GM18907 (cell line): ENCODE results near the gene FOLR1.
"Not testable (repeated sequence)": the region's sequence is repeated elsewhere in the genome, so short reads cannot be mapped to it uniquely, and the experiment has no call there.

ENCODE experiments used
- ATAC-seq: cut with Tn5 transposase; IDR thresholded peaks from one replicate; pipeline ENCODE4 v1.9.1; 2021; ENCODE audit warnings: mild to moderate bottlenecking, moderate library complexity; ENCODE audit not compliant: unreplicated experiment

The FOLR1 gene

DNA sequence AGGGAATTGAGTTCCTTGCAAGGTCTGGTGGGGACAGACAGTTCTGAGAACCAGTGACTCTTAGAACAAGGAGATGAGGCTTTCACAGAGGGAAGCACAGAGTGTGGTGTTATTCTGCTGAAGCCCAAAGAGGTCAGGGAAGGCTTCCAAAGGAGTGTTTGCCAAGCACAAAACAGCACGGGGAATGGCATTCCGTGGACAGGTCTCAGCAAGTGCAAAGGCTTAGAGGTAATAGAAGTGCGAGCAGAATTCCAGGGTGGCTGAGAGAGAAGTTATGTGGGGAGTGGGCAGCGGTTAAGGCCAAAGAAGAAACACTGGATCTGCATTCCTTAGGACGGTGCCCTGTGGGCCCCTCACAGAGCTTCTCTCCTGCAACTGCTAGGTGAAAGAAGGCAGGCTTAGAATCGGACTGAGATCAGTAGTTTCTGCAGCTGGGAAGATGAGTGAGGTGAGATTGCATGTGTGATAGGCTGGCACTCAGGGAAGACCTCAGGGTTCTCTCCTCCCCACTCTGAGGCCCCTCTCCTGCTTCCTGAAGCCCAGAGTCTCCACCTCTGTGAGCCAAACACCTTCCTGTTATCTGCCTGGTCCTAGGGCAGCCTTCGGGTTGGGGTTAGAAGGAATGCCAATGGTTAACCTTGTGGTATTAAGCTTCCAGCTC, 10.9 kb upstream of the FOLR1 start:
- ATAC-seq = not testable (repeated sequence)

DNA sequence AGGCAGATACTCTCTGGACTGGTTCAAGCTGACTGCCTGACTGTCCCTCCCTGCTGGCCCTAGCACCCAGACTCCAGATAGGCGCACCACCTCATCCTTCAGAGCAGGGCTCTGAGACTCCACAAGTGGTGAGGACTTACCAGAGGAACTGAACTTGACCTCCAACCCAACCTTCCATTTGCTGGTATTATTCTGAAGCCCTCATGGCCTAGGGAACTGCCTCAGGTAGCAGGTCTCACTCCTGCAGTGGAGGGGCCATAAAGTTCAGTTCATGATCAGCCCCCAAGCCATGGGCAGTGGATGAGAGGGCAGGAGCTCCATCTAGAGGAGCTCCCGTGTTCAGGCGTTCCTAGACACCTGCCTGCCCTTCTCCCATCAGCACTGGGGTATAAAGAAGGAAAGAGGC, 10.4 kb upstream of the FOLR1 start:
- ATAC-seq = not testable (repeated sequence)

DNA sequence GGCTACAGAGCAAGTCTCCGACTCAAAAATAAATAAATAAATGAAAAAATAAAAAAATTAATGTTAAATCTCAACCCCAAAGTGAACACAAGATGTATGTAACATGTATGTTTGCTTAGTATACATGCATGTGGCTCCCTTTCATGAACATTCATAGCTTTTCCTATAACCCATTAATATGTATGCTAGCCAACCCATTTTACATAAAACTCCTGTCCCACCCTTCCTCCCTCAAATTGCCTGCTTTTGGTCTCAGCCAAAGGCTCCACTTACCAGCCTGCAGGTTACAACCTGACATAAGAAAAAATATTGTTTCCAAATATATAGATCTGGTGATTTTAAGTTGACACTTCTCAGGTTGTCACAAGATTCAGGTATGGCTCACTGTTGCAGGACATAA, 3.7 kb upstream of the FOLR1 start:
- ATAC-seq = no peak

DNA sequence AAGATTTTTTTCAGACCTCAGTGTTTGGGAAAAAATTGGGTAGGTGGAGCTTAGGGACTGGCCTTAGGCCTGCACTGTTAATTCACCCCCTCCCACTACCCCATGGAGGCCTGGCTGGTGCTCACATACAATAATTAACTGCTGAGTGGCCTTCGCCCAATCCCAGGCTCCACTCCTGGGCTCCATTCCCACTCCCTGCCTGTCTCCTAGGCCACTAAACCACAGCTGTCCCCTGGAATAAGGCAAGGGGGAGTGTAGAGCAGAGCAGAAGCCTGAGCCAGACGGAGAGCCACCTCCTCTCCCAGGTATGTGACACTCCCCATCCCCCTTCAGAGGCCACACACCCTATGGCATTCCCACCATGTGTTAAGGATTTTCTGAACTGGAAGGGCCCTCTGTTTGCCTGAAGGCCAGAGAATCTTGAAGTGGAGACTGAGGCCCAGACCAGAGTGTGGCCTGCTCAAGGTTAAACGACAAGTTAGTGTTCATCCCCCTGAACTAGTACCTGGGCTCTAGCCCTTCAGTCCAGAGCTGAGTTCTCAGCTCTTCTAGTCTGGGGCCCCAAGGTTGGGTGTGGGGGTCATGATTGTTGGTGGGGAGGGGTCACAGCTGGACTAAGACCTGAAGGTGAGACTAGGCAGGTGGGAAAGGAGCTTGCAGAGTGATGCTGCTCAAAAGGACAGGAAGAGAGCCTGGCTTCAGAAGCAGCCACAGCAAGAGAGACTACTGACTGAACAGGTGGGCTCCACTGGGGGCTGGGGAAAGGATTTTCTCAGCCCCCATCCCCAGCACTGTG, 2.3 kb upstream of the FOLR1 start:
- no peak for ATAC-seq

DNA sequence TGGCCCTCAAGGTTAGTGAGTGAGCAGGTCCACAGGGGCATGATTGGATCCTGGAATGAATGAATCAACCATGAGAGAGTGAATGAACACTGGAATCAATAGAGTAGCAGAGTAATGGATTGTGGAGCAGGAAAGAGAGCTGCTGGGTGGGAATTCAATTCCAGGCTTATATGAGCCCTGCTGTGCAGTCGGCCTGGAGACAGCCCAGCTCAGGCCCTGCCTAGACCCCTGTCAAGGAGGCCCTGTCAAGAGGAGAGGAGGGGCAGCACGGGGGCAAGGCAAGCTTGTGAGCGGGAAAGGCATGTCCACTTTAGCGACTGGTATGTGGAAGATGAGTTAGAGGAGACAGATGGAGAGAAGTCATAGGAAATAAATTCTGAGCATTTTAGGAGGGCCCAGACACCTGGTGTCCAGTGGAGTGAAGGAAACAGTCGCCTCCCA, 1.3 kb upstream of the FOLR1 start:
- ATAC-seq = no peak

DNA sequence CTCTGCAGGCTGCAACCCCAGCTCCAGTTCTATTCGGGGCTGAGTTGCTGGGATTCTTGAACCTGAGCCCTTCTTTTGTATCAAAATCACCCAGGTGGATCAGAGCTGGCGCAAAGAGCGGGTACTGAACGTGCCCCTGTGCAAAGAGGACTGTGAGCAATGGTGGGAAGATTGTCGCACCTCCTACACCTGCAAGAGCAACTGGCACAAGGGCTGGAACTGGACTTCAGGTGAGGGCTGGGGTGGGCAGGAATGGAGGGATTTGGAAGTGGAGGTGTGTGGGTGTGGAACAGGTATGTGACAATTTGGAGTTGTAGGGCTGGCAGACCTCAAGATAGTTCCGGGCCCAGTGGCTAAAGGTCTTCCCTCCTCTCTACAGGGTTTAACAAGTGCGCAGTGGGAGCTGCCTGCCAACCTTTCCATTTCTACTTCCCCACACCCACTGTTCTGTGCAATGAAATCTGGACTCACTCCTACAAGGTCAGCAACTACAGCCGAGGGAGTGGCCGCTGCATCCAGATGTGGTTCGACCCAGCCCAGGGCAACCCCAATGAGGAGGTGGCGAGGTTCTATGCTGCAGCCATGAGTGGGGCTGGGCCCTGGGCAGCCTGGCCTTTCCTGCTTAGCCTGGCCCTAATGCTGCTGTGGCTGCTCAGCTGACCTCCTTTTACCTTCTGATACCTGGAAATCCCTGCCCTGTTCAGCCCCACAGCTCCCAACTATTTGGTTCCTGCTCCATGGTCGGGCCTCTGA, 3.8 kb downstream of the FOLR1 start:
- no peak for ATAC-seq

DNA sequence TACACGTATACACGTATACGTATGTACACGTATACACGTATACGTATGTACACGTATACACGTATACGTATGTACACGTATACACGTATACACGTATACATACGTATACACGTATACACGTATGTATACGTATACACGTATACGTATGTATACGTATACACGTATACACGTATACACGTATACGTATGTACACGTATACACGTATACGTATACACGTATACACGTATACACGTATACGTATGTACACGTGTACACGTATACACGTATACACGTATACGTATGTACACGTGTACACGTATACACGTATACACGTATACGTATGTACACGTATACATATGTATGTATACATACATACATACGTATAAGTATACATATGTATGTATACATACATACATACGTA, 9.5 kb downstream of the FOLR1 start:
- not testable (repeated sequence) for ATAC-seq

DNA sequence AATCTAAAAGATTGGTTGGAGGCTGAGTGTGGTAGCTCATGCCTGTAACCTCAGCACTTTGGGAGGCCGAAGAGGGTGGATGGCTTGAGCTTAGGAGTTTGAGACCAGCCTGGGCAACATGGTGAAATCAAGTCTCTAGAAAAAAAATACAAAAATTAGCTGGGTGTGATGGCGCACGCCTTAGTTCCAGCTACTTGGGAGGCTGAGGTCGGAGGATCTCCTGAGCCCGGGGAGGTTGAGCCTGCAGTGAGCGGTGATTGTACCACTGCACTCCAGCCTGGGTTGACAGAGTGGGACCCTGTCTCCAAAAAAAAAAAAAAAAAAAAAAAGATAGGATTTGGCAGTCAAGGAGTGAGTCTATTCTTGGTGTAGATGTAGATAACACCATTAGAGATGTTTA, 10.6 kb downstream of the FOLR1 start:
- no peak for ATAC-seq

DNA sequence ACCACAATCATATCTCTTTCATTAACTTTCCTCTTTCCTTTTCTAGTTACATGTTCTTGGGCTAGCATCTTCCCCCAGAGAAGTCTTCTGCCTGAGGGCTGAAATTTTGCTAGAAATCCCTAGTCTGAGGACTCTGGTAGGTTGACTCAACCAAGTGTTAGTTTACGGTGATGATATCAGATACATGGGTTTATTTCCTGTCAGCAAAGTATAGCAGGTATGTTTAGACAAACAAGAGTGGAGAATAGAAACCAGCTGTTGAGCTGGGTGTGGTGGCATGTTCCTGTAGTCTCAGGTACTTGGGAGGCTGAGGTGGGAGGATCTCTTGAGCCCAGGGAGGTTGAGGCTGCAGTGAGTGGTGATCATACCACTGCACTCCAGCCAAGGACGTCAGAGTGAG, 11.2 kb downstream of the FOLR1 start:
- ATAC-seq = no peak

DNA sequence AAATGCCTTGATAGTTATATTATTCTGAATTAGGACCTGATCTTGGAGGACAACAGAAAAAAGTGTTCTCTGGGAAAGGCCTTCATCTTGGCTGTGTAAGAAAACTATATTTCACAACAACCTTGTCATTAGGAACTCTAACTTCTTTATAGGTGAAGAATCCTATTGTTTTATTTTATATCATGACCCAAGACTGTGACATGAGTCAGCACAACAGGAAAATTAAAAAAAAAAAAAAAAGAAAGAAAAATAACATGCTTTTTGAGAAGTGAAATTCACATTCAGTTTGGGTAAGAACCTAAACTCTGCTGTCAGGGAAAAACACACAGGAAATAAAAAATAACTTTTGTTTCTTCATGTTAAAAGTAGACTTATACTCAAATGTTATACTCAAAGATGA, 12.9 kb downstream of the FOLR1 start:
- no peak for ATAC-seq

DNA sequence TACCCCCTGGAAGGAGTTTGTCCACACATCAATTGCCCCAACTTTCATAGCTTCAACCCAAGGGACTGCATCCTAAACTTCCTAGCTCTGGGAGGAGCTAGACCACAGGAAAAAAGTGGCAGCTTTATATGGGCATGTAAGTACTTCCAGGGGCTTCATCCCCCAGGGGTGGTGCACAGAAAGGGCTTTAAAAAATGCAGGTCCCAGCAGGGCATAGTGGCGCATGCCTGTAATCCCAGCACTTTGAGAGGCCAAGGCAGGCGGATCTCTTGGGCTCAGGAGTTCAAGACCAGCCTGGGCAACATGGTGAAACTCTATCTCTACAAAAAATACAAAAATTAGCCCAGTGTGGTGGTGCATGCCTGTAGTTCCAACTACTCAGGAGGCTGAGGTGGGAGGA, 14.9 kb downstream of the FOLR1 start:
- not testable (repeated sequence) for ATAC-seq

DNA sequence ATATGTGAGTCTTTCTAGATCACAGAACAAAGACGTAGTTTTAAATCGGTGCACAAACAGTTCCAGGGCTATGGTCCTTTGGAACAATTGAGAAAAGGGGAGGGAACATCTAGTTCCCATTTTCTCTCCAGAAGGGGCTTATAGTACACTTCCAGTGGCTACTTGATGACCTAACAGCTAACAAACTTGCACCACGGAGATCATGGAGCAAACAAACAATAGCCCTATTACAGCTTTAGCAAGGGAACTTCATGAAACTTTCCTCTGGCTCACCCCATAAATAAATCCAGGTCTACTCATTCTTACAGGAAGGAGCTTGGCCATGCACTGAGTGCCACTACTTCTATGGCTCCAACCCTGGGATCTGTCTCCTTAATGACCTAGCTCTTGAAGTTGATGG, 16.3 kb downstream of the FOLR1 start:
- no peak for ATAC-seq

DNA sequence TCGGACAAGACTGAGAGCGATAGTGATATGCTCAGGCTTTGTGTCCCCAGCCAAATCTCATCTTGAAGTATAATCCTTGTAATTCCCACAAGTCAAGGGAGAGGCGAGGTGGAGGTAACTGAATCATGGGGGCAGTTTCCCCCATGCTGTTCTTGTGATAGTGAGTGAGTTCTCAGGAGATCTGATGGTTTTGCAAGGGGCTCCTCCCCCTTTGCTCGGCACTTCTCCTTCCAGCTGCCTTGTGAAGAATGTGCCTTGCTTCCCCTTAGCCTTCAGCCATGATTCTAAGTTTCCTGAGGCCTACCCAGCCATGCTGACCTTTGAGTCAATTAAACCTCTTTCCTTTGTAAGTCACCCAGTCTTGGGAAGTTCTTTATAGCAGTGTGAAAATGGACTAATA, 17.2 kb downstream of the FOLR1 start:
- ATAC-seq = no peak

DNA sequence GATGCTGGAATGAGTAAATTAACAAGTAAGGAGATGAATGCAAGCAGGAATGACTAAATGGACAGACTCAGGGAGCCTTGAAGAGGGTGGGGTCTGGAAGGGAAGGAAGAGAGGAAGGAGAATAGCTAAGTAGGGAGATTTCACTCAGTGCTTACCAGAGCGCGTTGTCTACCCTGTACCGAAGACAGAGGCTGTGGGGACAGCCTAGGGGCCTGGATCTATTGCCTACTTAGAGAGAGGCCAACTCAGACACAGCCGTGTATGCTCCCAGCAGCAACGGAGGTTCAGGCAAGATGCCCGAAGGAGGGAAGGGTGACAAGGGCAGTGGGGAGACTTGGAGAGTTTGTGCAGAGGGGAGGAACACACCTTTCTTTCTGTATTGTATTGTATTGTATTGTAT, 24.7 kb downstream of the FOLR1 start, which contains the start of gene FOLR2:
FOLR2 (plus strand) TSS at position 157 of the 400 bp plus-strand sequence. CDS start 1,791 bp downstream, outside the sequence.
- no peak for ATAC-seq

DNA sequence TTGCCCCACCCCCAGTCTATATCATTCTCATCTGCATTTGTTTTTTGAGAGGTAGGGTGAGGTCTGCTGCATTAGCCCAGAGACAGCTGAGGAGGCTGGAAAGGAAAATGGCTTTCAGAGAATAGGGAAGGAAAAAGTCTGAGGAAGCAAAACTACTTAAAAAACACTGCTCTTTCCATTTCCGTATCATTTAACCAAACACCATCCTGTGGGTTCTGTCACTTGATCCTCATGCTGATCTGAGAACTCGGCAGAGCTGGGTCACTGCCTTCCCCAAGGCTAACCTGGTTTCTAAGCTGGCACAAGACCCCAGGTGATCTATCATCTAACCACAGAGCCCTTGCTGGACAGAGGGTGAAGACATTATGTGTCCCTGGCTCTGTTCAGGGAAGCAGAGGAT, 25.9 kb downstream of the FOLR1 start:
- ATAC-seq = no peak

DNA sequence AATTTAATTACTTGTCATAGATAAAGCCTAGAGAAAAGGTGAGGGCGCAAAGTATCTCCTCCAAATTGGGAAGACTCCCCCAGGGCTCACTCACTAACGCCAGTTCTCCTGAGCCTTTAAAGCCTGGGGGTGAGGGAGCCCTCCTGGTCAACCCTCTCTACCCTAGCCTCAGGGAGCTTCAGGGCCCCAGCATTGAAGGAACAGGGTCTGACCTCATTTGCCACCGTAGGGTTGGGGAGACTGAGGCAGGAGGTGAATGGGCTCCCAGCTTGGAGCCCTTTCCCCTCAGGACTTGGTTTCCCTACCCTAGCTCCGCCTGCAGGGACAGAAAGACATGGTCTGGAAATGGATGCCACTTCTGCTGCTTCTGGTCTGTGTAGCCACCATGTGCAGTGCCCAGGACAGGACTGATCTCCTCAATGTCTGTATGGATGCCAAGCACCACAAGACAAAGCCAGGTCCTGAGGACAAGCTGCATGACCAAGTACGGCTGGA, 26.4 kb downstream of the FOLR1 start:
- ATAC-seq = no peak

DNA sequence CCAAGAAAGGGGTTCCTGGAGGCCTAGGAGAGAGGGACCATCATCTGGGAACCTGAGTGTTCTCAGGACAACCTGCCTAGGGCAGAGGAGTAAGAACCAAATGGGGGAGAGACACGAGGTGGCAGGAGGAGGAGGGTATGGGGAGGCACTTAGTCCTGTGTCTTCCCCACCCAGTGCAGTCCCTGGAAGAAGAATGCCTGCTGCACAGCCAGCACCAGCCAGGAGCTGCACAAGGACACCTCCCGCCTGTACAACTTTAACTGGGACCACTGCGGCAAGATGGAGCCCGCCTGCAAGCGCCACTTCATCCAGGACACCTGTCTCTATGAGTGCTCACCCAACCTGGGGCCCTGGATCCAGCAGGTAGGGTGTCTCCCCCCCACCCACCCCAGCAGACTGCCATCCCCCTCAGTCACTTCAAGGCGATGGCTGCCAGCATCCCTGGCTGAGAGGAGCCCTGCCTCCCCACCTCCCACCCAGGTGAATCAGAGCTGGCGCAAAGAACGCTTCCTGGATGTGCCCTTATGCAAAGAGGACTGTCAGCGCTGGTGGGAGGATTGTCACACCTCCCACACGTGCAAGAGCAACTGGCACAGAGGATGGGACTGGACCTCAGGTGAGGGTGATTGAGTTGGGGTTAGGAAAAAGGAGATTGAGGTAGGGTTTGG, 28.9 kb downstream of the FOLR1 start:
- ATAC-seq = no peak

DNA sequence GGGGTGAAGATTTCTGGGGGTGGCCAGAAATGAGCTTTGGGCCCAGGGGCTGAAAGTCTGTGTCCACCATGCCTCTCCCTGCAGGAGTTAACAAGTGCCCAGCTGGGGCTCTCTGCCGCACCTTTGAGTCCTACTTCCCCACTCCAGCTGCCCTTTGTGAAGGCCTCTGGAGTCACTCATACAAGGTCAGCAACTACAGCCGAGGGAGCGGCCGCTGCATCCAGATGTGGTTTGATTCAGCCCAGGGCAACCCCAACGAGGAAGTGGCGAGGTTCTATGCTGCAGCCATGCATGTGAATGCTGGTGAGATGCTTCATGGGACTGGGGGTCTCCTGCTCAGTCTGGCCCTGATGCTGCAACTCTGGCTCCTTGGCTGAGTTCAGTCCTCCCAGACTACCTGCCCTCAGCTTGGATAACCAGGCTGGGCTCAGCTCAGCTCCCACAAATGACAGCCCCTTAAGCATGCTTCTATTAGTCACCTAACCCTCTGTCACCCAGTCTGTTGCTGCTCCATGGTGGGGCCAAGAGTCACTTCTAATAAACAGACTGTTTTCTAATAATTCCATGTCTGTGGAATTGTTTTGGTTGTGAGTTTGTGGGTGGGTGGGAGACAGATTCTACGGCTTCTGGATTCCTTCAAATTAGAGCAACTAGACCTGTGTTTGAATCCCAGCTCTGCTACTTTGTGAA, 29.6 kb downstream of the FOLR1 start:
- ATAC-seq = no peak

DNA sequence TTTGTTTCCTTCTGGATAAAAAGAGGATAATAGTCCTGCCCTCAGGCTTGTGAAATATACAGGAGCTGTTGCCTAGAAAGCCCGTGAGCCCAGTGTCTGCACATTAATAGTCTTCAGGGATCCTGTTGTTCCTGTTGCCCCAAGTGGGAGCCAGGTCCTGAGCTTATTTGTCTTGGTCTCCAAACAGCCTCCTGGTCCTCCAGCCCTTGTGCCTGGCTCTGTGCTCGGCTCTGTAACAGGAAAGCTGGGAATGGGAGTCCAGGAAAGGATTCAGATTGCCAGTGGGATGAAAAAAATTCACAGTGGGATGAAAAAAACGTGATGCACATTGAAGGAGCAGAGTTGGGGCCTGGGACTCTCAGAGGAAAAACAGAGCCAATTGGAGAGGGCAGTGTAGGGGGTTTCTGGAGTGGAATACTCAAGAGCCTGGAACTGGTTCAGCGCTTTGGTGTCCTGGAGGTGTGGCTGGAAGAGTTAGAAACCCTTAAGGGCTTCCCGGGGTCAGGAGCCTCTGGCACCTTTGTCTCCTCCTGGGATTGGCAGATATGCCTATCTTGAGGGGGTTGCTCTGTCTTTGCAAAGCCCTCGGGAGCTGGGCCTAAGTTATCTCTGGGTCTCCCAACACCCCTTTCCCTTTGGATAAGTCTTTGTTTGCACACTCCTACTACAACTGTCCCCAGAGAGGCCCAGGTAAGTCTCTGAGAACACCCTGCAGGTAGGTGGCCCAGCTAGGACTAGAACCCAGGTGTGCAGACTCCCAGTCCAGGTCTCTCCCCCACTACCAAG, 30.4 kb downstream of the FOLR1 start:
- ATAC-seq = no peak
